Measurements from ENCODE around the gene SDHAF1. TPM values are rescaled to one million over a fixed set of nuclear protein-coding genes. Genes with fewer than 3 reads are reported as not detected.

SDHAF1 gene
- total and polyA plus RNA-seq, 2 of the 8 experiments (the other 6 are each of a cell fraction or from before 2014, with no cell fraction given): 16.0 to 21.3 TPM

DNA sequence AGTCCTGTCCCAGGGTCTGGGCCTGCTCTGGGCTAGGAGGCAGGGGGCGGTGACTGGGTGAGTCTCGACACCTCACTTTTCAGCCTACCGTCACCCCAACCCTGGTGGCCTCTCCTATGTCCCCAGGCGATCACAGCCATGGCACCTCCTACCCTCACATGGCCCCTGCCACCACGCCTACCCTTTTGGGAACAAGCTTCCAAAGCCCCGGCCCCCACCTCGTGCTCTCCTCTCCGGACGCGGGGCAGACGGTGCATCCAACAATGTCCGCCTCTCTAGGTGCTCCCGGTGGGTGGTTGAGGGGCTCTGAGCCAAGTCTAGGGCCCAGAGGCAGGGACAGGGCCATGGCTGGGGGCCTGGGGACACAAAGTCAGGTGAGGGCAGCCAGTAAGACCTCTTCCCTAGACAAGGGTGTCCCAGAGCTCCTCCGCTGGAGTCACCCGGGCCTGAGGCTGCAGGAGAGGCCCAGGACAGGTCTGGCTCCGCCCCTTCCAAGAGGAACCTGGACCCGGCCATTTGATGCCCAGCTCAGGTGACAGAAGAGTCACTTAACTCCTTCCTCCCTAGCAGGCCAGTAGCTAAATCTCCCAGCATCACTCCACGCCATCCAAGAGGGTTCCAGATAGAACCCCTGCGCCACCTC, 13.5 kb downstream of the SDHAF1 start, which contains the start of gene SYNE4:
SYNE4 (minus strand) TSS at position 478 of the 643 bp plus-strand sequence; CDS start at position 346, 132 bp downstream.
- no peak within 1 kb of the TSS for H3K14ac ChIP-seq (ENCODE audit: insufficient read length)
- H3K4me2 ChIP-seq (ENCODE audit: insufficient read depth in 1 of 2, low read depth in 2 of 2, low read length in 2 of 2): peak within 1 kb of the TSS; percentile 57 to 78
- POLR2A ChIA-PET (ENCODE audit: partially characterized antibody): interaction anchor here (0.6 to 1.9 kb wide), 14 partner anchors 9 to 376 kb away, joined by 3 to 10 read pairs (median 4); partner anchors contain the start of genes CLIP3, SDHAF1, THAP8 and WDR62
- TF ChIP-seq, protein P1, sequence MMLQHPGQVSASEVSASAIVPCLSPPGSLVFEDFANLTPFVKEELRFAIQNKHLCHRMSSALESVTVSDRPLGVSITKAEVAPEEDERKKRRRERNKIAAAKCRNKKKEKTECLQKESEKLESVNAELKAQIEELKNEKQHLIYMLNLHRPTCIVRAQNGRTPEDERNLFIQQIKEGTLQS (IDR thresholded peaks at IDR 0.05; ENCODE audit: insufficient read depth, low read depth, low read length): no peak
- TF ChIP-seq POLR2A (IDR thresholded peaks at IDR 0.05; ENCODE audit: control extremely low read depth in 1 of 2, low read depth in 2 of 2, low read length in 2 of 2) (peak in 1 of 2 experiments; percentile 67; a peak in 2 of 3 replicates), RXRA (IDR thresholded peaks at IDR 0.05; ENCODE audit: insufficient read depth, low read depth, low read length) (no peak), HDAC6 (IDR thresholded peaks at IDR 0.05; ENCODE audit: low read depth, low read length) (no peak), PHF8 (conservative IDR thresholded peaks at IDR 0.05; ENCODE audit: low read depth, low read length) (peak; percentile 56; the same call in 1 of the 2 replicates), EZH2 (IDR thresholded peaks at IDR 0.05; ENCODE audit: low read depth, low read length, severe bottlenecking) (no peak), GABPA (IDR thresholded peaks at IDR 0.05; ENCODE audit: borderline replicate concordance, insufficient read depth, low read length) (no peak), POLR2AphosphoS5 (IDR thresholded peaks at IDR 0.05; ENCODE audit: low read depth, low read length) (peak; percentile 28; the same call in 1 of the 2 replicates)
- TF ChIP-seq, protein P2, sequence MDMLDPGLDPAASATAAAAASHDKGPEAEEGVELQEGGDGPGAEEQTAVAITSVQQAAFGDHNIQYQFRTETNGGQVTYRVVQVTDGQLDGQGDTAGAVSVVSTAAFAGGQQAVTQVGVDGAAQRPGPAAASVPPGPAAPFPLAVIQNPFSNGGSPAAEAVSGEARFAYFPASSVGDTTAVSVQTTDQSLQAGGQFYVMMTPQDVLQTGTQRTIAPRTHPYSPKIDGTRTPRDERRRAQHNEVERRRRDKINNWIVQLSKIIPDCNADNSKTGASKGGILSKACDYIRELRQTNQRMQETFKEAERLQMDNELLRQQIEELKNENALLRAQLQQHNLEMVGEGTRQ (IDR thresholded peaks at IDR 0.05; ENCODE audit: low read length): no peak

More for the DNA sequence above, 13.5 kb downstream of the SDHAF1 start, which contains the start of gene SYNE4:
- H3K4me3 ChIP-seq (ENCODE audit: extremely low read depth in 1 of 4, insufficient read depth in 2 of 4, low read depth in 3 of 4, low read length in 4 of 4): peak within 1 kb of the TSS; percentile 42 to 78 (median 52)
- H2AK5ac ChIP-seq (ENCODE audit: low read depth, low read length): no peak within 1 kb of the TSS; the same call in 1 of the 2 replicates
- 20% methylated on average over 17 of the region's 19 CpGs; no CpG with 5 or more reads in 1 of the 2 experiments for WGBS, 2 experiments (ENCODE audit: extremely low coverage in 1 of 2, insufficient coverage in 1 of 2, insufficient read length in 1 of 2, insufficient replicate concordance in 2 of 2, low coverage in 1 of 2, low lambda C conversion rate in 2 of 2, missing lambda C conversion rate in 1 of 2)
- peak within 1 kb of the TSS in 2 of 4 experiments; percentile 35 to 41; a peak in 4 of 7 replicates for H3K9ac ChIP-seq (replicated peaks in 1 of 4; ENCODE audit: extremely low read depth in 1 of 4, low read depth in 3 of 4, low read length in 3 of 4)
- no peaks in the 10 kb centered on the region for H3K79me1 ChIP-seq (ENCODE audit: low read depth, low read length)
- peak within 1 kb of the TSS; percentile 46; the same call in 1 of the 2 replicates for H2BK15ac ChIP-seq (ENCODE audit: low read length)
- 0 out of 2 replicates have a peak within 1 kb of the TSS, but pooled peaks have one; percentile 61 for H2BK20ac ChIP-seq (ENCODE audit: low read length)
- H3K27me3 ChIP-seq (replicated peaks in 1 of 4; ENCODE audit: control insufficient read depth in 3 of 4, extremely low read depth in 1 of 4, insufficient read depth in 3 of 4, low read length in 3 of 4): no peaks in the 10 kb centered on the region
- H2BK12ac ChIP-seq (ENCODE audit: low read depth, low read length): peak within 1 kb of the TSS; percentile 39; the same call in 1 of the 2 replicates
- H3K9me3 ChIP-seq (ENCODE audit: insufficient read depth in 2 of 2, low read depth in 1 of 2, low read length in 1 of 2): no peaks in the 10 kb centered on the region
- no peaks in the 10 kb centered on the region for H4K20me1 ChIP-seq (replicated peaks in 1 of 2; ENCODE audit: control insufficient read depth in 1 of 2, insufficient read depth in 2 of 2, low read length in 2 of 2)
- H3K23me2 ChIP-seq (ENCODE audit: low read depth, low read length): peaks cover 12% of the 10 kb centered on the region
- CTCF ChIA-PET (ENCODE audit: partially characterized antibody): interaction anchor here (0.5 to 2.3 kb wide), 6 partner anchors 11 to 407 kb away, joined by 3 to 19 read pairs (median 3); no protein-coding TSS in a partner anchor
- no peak within 1 kb of the TSS for H3K23ac ChIP-seq (ENCODE audit: insufficient read length)
- peaks cover 0 to 16% (median 8%) of the 10 kb centered on the region in 4 experiments; a peak in 5 of 7 replicates for H3K4me1 ChIP-seq (replicated peaks in 1 of 4; ENCODE audit: control insufficient read depth in 3 of 4, insufficient read depth in 4 of 4, low read length in 3 of 4)
- no peak within 1 kb of the TSS for H2BK120ac ChIP-seq (replicated peaks; ENCODE audit: low read depth, low read length)
- H2AFZ ChIP-seq (ENCODE audit: low read length): no peak within 1 kb of the TSS
- H3K79me2 ChIP-seq (ENCODE audit: control insufficient read depth in 1 of 2, insufficient read depth in 2 of 2, low read length in 2 of 2): no peaks in the 10 kb centered on the region
- H4K91ac ChIP-seq (replicated peaks; ENCODE audit: insufficient read length, low read length): peak within 1 kb of the TSS; percentile 88
- peaks cover 0 to 4% (median 0%) of the 10 kb centered on the region in 4 experiments; a peak in 2 of 8 replicates for H3K36me3 ChIP-seq (ENCODE audit: control insufficient read depth in 2 of 4, insufficient read depth in 4 of 4, low read length in 3 of 4)
- no peak within 1 kb of the TSS; the same call in 1 of the 2 replicates for H3K27ac ChIP-seq (ENCODE audit: low read depth, low read length)
- H4K8ac ChIP-seq (ENCODE audit: extremely low read depth, insufficient read depth, low read length): peak within 1 kb of the TSS; percentile 77; the same call in 1 of the 2 replicates
- DNase-seq (ENCODE audit: low read depth in 1 of 2, low spot score in 2 of 2): peak in 1 of 2 experiments; percentile 81
- H3K56ac ChIP-seq (replicated peaks; ENCODE audit: insufficient read length, low read depth, low read length): peak within 1 kb of the TSS; percentile 51
- peak; percentile 88 for FAIRE-seq
- H3K18ac ChIP-seq (ENCODE audit: extremely low read depth, low read length): peak within 1 kb of the TSS; percentile 97
- peak within 1 kb of the TSS; percentile 76; the same call in 1 of the 2 replicates for H2BK5ac ChIP-seq (ENCODE audit: low read depth, low read length)
- H3K4ac ChIP-seq (replicated peaks; ENCODE audit: insufficient read length, low read depth, low read length): peak within 1 kb of the TSS; percentile 71
- H4K5ac ChIP-seq (ENCODE audit: insufficient read length, low read depth, low read length): peak within 1 kb of the TSS; percentile 76

All from H1 (cell line).